GM23248 (cell line): ENCODE results near the gene ACSM2A.
"Not testable (repeated sequence)": the region's sequence is repeated elsewhere in the genome, so short reads cannot be mapped to it uniquely, and the experiment has no call there.

Experiments
- EZH2 ChIP-seq: fragments of 200-600 bp; sonication (generic); IDR thresholded peaks from 2 replicates; pipeline ENCODE4 v1.6.1; 2018; ENCODE audit warnings: antibody characterized with exemption, mild to moderate bottlenecking; ENCODE audit not compliant: insufficient read depth, poor library complexity, severe bottlenecking
- EZH2phosphoT487 ChIP-seq: fragments of 200-600 bp; sonication (generic); IDR thresholded peaks from 2 replicates; pipeline ENCODE4 v1.6.1; 2018; ENCODE audit warnings: antibody characterized with exemption, moderate library complexity, mild to moderate bottlenecking, low read depth; ENCODE audit not compliant: insufficient read depth

GRCh38 chr16:20423772-20424128 lies 27.6 kb upstream of the ACSM2A start:
- not testable (repeated sequence) for TF ChIP-seq EZH2phosphoT487, EZH2
